ENCODE results near the gene PHACTR4.
"Not testable (repeated sequence)": the region's sequence is repeated elsewhere in the genome, so short reads cannot be mapped to it uniquely, and the experiment has no call there.

GRCh38 chr1:28520796-28521195 is 151.3 kb downstream of the PHACTR4 start:
- not testable (repeated sequence) for TF ChIP-seq CTCF (conservative IDR thresholded peaks at IDR 0.05; ENCODE audit: low read depth, low read length); POLR2A (IDR thresholded peaks at IDR 0.05; ENCODE audit: low read depth, low read length); CEBPB (IDR thresholded peaks at IDR 0.05; ENCODE audit: low read depth, low read length); RFX5 (IDR thresholded peaks at IDR 0.05; ENCODE audit: low read depth, low read length); BHLHE40 (IDR thresholded peaks at IDR 0.05; ENCODE audit: low read depth, low read length); NFE2L2 (IDR thresholded peaks at IDR 0.05; ENCODE audit: low read depth, low read length); SMC3 (IDR thresholded peaks at IDR 0.05; ENCODE audit: low read depth, low read length); RAD21 (IDR thresholded peaks at IDR 0.05; ENCODE audit: low read length); ELK1 (IDR thresholded peaks at IDR 0.05; ENCODE audit: borderline replicate concordance, low read depth, low read length); MAZ (IDR thresholded peaks at IDR 0.05; ENCODE audit: borderline replicate concordance, low read depth, low read length); FOS (IDR thresholded peaks at IDR 0.05; ENCODE audit: low read depth, low read length)
- TF ChIP-seq, protein P1, sequence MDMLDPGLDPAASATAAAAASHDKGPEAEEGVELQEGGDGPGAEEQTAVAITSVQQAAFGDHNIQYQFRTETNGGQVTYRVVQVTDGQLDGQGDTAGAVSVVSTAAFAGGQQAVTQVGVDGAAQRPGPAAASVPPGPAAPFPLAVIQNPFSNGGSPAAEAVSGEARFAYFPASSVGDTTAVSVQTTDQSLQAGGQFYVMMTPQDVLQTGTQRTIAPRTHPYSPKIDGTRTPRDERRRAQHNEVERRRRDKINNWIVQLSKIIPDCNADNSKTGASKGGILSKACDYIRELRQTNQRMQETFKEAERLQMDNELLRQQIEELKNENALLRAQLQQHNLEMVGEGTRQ (IDR thresholded peaks at IDR 0.05; ENCODE audit: low read depth, low read length) = not testable (repeated sequence)
